ENCODE measurements around the gene GARIN6.

DNA sequence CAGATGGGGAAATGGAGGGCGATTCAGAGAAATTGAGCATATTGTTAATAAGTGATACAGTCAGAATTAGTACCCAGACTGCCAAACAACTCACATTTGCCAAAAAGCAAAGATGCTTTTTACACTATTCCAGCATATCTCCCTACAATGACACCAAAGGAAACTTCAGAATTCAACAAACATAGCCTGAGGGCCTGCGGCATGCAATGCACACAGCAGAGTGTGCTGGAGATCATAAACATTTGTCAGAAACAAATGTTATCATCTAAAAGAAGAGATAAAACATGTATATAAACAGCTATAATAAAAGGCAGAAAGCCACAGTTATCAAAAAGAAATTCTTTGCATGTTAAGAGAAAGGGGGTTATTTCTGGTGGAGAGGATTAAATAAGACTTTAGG, 20.1 kb upstream of the GARIN6 start:
- TF ChIP-seq, protein P1, sequence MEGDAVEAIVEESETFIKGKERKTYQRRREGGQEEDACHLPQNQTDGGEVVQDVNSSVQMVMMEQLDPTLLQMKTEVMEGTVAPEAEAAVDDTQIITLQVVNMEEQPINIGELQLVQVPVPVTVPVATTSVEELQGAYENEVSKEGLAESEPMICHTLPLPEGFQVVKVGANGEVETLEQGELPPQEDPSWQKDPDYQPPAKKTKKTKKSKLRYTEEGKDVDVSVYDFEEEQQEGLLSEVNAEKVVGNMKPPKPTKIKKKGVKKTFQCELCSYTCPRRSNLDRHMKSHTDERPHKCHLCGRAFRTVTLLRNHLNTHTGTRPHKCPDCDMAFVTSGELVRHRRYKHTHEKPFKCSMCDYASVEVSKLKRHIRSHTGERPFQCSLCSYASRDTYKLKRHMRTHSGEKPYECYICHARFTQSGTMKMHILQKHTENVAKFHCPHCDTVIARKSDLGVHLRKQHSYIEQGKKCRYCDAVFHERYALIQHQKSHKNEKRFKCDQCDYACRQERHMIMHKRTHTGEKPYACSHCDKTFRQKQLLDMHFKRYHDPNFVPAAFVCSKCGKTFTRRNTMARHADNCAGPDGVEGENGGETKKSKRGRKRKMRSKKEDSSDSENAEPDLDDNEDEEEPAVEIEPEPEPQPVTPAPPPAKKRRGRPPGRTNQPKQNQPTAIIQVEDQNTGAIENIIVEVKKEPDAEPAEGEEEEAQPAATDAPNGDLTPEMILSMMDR (IDR thresholded peaks at IDR 0.05; ENCODE audit: insufficient read depth, low read depth, low read length), result no peak
- no peak for TF ChIP-seq EZH2 (IDR thresholded peaks at IDR 0.05; ENCODE audit: insufficient read depth, low read length)

Data from astrocyte (in vitro differentiated cells and primary cell).